CD4-positive, alpha-beta T cell treated with Interferon gamma for 1 hour (primary cell): ENCODE measurements around the gene GNL3.

Experiments
- DNase-seq: peaks from one replicate; pipeline ENCODE4 v3.0.0-alpha.2; 2020

GNL3 gene

GRCh38 chr3:52690560-52690959 lies 4.7 kb downstream of the GNL3 start:
- DNase-seq, result no peak

DNA sequence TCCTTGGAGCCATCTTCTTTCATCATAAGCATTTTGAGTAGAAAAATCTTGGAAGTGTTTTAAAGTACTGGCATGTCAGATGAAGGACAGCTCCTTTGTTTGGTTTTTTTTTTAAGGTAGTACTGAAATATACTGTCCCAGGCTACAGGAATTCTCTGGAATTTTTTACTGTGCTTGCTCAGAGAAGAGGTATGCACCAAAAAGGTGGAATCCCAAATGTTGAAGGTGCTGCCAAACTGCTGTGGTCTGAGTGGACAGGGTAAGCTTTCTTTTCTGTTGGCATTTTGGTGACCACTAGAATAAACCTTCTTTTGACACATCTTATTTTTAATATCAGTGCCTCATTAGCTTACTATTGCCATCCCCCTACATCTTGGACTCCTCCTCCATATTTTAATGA lies 7.2 kb downstream of the GNL3 start:
- no peak for DNase-seq

- no peak for DNase-seq
Measured at GRCh38 chr3:52694528-52695189, 8.8 kb downstream of the GNL3 start.

- DNase-seq, result no peak
Measured at GRCh38 chr3:52695798-52696671, 10.2 kb downstream of the GNL3 start.

GRCh38 chr3:52696830-52697631 lies 11.2 kb downstream of the GNL3 start:
- DNase-seq, result no peak

DNA sequence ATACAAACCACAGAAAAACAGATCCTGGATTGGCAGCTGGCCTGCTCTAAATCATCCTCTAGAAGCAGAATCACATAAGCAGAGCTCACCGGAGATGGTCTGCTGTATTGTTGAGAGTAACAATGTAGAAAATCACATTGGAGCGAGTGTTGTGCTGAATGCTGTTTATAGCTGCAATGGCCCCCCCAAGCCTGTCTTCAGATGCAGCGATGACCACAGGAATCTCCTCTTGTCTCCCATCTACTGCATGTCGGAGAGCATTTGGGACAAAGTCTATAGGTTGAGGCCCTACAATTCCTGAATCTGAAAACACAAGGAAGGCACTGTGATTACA lies 11.8 kb downstream of the GNL3 start:
- DNase-seq, result no peak

GRCh38 chr3:52703341-52703740 lies 17.5 kb downstream of the GNL3 start:
- no peak for DNase-seq

DNA sequence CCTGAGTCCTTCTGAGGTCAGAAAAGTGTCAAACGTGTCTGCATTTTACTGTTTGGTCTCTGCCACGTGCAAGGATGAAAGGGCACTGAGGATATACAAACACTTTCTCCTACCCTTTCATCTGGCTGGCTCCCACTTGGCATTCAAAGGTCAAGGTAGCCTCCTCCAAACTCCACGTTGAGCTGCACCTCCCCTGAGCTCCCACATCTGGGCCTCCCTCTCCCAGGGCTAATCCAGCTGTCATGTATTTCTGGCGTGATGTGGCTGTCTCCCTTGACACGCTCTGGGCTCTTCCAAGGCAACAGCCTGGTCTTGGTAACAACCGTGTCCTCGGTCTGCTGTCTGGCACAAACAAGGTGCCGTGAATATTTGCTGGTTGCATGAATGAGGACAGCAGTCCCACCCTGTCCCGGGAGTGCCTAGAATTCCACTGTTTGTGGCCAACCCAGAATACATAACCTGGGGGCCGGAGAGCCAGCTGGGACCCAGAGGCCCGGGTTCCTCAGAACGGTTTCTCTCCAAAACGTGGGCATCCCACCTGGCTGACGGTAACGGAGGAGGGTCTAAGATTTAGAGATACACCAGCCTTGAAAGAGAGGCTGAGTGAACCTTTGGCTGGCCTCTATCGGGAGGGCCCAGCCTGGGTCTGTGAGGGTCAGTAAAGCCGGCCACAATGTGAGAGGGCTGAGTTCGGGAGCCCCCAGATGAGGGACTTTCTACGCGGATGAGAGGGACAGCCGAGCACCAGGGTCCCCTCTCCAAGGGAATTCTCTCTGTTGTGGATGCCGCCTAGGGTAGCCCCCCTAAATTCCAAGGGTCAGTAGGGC lies 19.0 kb downstream of the GNL3 start:
- no peak for DNase-seq

GRCh38 chr3:52705438-52705687 lies 19.5 kb downstream of the GNL3 start:
- no peak for DNase-seq

GRCh38 chr3:52705688-52706686 lies 20.2 kb downstream of the GNL3 start, which contains the start of the genes GLT8D1 and SPCS1:
TSS of gene GLT8D1 (minus strand) at chr3:52705791. CDS start at chr3:52700460, 5,331 bp downstream.
TSS of gene SPCS1 (plus strand) at chr3:52706106. CDS start at chr3:52706247, 141 bp downstream.
- peak; percentile 84 for DNase-seq

GRCh38 chr3:52707585-52707984 lies 21.8 kb downstream of the GNL3 start:
- no peak for DNase-seq

GRCh38 chr3:52710512-52710911 lies 24.7 kb downstream of the GNL3 start:
- DNase-seq, result no peak

- DNase-seq, result no peak
Measured at GRCh38 chr3:52712291-52713212, 26.7 kb downstream of the GNL3 start.

GRCh38 chr3:52714335-52715302 lies 28.8 kb downstream of the GNL3 start:
- DNase-seq, result no peak

GRCh38 chr3:52715714-52716305 lies 30.0 kb downstream of the GNL3 start:
- no peak for DNase-seq

DNA sequence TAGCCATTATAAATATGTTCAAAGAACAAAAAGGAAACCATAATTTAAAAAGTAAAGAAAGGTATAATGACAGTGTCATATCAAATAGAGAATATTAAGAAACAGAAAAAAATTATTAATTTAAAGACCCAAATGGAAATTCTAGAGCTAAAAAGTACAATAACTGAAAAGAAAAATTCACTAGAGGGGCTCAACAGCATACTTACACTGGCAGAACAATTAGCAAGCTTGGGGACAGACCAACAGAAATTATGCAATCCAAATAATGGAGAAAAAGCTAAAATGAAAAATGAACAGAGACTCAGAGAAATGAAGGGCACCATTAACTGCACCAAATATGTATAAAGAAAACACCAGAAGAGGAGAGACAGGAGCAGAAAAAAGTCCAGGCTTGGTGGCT lies 33.8 kb downstream of the GNL3 start:
- DNase-seq, result no peak

GRCh38 chr3:52721002-52721729 lies 35.3 kb downstream of the GNL3 start:
- DNase-seq, result peak; percentile 7

- no peak for DNase-seq
Measured at GRCh38 chr3:52721730-52722008, 35.8 kb downstream of the GNL3 start.
